Sigmoid colon (tissue), 4 donors: Measurements from ENCODE around the gene CDH13.

Source experiments
- EP300 ChIP-seq, 4 donors: sonication (generic); formaldehyde crosslinking; IDR thresholded peaks; one replicate each; pipeline ENCODE4 v1.6.1; 2017; ENCODE audit warnings: antibody characterized with exemption in 4 of 4
- POLR2A ChIP-seq, 2 donors: fragments of 450-650 bp; IDR thresholded peaks; one replicate each; pipeline ENCODE4 v1.6.1; 2016; ENCODE audit warnings: antibody characterized with exemption in 2 of 2, mild to moderate bottlenecking in 2 of 2, moderate library complexity in 2 of 2

- TF ChIP-seq EP300 (IDR thresholded peaks at IDR 0.05) = no peak
- no peak for TF ChIP-seq POLR2A (IDR thresholded peaks at IDR 0.05)
Observed at GRCh38 chr16:82990155-82990554, 363.4 kb downstream of the CDH13 start.
